Tibial nerve (tissue), 4 donors: ENCODE data around the gene IFI30. TPM values are rescaled to one million over a fixed set of nuclear protein-coding genes. Genes with fewer than 3 reads are reported as not detected.

Experiments
- DNase-seq, 2 donors: peaks; one replicate each; pipeline ENCODE4 v3.0.0-alpha.2; 2019; ENCODE audit warnings: low spot score in 2 of 2
- H3K27ac ChIP-seq, 4 donors: fragments of 200-600 bp; sonication (generic) in 3 of 4; one replicate each; pipeline ENCODE4 v1.5.1; 2017 to 2019; ENCODE audit warnings: mild to moderate bottlenecking in 1 of 4
- H3K27me3 ChIP-seq, 2 donors: fragments of 200-600 bp; sonication (generic) in 1 of 2; one replicate each; pipeline versions ENCODE4 v1.5.1 to v1.6.0; 2017 to 2019
- H3K36me3 ChIP-seq, 3 donors: fragments of 200-600 bp; sonication (generic); one replicate each; pipeline ENCODE4 v1.5.1; 2018 to 2019
- H3K4me1 ChIP-seq, 4 donors: fragments of 200-600 bp; sonication (generic) in 3 of 4; one replicate each; pipeline ENCODE4 v1.5.1; 2017 to 2019
- H3K4me3 ChIP-seq, 4 donors: fragments of 200-600 bp; sonication (generic) in 3 of 4; one replicate each; pipeline ENCODE4 v1.5.1; 2017 to 2019; ENCODE audit warnings: mild to moderate bottlenecking in 1 of 4, moderate library complexity in 1 of 4
- H3K9me3 ChIP-seq, 4 donors: fragments of 200-600 bp; sonication (generic) in 3 of 4; one replicate each; pipeline ENCODE4 v1.5.1; 2017 to 2019
- EP300 ChIP-seq, 2 donors: sonication (generic); formaldehyde crosslinking; IDR thresholded peaks; one replicate each; pipeline ENCODE4 v1.6.1; 2017; ENCODE audit warnings: antibody characterized with exemption in 2 of 2, mild to moderate bottlenecking in 1 of 2
- POLR2A ChIP-seq, 2 donors: fragments of 450-650 bp; IDR thresholded peaks; one replicate each; pipeline ENCODE4 v1.6.1; 2017; ENCODE audit warnings: antibody characterized with exemption in 2 of 2, mild to moderate bottlenecking in 2 of 2, moderate library complexity in 2 of 2
- WGBS, 2 donors: methylation state at CpG; one replicate each; pipeline ENCODE4 v1.1.5; 2018; 5-methylcytosine and 5-hydroxymethylcytosine counted together
- total RNA-seq, 4 donors: library from RNA; depleted of rRNA; stranded (reverse); fragments of >200 nt; gene quantifications; one replicate each; pipeline ENCODE4 v1.1.0, GENCODE V29; 2016
- TF ChIP-seq, protein P1 (sequence below), 5 experiments: fragments of 200-600 bp in 3 of 5; fragments of 450-650 bp in 2 of 5; sonication (generic) in 3 of 5; IDR thresholded peaks; one replicate each; pipeline ENCODE4 v1.5.1; 2016 to 2019; ENCODE audit warnings: antibody characterized with exemption in 5 of 5, mild to moderate bottlenecking in 3 of 5, moderate library complexity in 2 of 5

Gene IFI30
- total RNA-seq, 4 donors from 2014 or later, result 19.0 to 101 (median 29.4) TPM

DNA sequence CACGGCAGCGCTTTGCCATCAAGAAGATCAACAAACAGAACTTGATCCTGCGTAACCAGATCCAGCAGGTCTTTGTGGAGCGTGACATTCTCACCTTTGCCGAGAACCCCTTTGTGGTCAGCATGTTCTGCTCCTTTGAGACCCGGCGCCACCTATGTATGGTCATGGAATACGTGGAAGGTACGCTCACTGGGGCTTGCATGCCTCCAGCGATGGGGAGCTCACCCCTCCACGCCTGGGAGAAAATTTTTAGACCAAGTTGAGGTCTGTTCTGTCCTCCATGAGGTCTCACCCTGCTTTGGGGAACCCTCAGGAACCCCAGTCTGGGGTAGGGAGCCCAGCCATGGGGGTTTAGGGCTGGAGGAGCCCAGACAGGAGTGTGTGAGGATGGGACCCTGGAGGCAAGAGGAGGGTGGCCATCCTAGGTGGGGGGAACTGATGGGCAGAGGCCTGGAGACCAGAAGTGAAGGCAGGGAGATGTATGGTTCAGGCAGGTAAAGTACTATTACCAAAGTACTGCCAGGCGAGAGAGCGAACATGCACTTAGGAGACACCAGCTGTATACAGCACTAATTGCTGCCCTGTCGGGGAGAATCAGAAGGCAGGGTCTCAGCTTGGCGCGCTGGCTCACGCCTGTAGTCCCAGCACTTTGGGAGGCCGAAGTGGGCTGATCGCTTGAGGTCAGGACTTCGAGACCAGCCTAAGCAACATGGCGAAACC, 42.9 kb upstream of the IFI30 start:
- Histone ChIP-seq H3K36me3 (peaks cover 2 to 89% (median 25%) of the 10 kb centered on the region in 3 donors), H3K27ac (no peak overlapping the region), H3K9me3 (no peaks in the 10 kb centered on the region), H3K4me3 (no peak overlapping the region), H3K4me1 (no peaks in the 10 kb centered on the region), H3K27me3 (no peaks in the 10 kb centered on the region)
- no peak for TF ChIP-seq POLR2A (IDR thresholded peaks at IDR 0.05)
- TF ChIP-seq, protein P1, sequence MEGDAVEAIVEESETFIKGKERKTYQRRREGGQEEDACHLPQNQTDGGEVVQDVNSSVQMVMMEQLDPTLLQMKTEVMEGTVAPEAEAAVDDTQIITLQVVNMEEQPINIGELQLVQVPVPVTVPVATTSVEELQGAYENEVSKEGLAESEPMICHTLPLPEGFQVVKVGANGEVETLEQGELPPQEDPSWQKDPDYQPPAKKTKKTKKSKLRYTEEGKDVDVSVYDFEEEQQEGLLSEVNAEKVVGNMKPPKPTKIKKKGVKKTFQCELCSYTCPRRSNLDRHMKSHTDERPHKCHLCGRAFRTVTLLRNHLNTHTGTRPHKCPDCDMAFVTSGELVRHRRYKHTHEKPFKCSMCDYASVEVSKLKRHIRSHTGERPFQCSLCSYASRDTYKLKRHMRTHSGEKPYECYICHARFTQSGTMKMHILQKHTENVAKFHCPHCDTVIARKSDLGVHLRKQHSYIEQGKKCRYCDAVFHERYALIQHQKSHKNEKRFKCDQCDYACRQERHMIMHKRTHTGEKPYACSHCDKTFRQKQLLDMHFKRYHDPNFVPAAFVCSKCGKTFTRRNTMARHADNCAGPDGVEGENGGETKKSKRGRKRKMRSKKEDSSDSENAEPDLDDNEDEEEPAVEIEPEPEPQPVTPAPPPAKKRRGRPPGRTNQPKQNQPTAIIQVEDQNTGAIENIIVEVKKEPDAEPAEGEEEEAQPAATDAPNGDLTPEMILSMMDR (IDR thresholded peaks at IDR 0.05), result no peak
- no peak for TF ChIP-seq EP300 (IDR thresholded peaks at IDR 0.05)
- WGBS, 2 donors, result 91 to 96% methylated on average over 21 of the region's 21 CpGs
- no peak for DNase-seq

DNA sequence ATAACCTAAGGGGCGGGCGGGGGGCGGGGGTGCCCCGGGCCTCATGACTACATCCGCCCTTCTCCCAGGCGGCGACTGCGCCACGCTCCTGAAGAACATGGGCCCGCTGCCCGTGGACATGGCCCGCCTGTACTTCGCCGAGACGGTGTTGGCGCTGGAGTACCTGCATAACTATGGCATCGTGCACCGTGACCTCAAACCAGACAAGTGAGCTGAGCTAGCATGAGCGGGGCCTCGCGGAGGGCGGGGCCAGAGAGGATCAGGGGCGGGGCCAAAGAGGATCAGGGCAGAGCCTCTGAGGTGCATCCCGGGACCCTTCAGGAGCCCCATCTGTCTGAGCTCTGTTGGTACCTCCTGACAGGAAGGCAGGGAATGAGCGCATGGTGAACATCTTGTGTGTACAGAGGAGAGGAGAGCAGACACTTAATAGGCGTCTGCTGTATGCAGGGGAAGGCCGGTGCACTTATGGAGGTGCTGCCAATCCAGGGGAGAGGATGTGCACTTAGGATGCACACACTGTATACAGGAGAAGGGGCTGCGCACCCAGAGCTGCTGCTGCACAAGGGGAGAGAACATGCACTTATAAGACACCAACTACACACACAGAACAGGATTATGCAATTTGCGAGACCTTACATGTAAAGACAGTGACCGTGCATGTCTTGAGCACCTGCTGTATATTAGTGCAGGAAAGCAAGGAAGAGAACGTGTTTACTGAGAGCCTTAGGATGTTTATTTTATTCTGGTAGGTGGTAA, 41.6 kb upstream of the IFI30 start:
- Histone ChIP-seq H3K36me3 (peaks cover 2 to 93% (median 25%) of the 10 kb centered on the region in 3 donors), H3K27me3 (no peaks in the 10 kb centered on the region), H3K27ac (no peak overlapping the region), H3K4me3 (no peak overlapping the region), H3K9me3 (no peaks in the 10 kb centered on the region), H3K4me1 (no peaks in the 10 kb centered on the region)
- no peak for DNase-seq
- WGBS, 2 donors, result 85 to 89% methylated on average over 22 to 31 of the region's 31 CpGs
- TF ChIP-seq, protein P1 (IDR thresholded peaks at IDR 0.05), result no peak
- TF ChIP-seq EP300 (IDR thresholded peaks at IDR 0.05), result no peak
- no peak for TF ChIP-seq POLR2A (IDR thresholded peaks at IDR 0.05)

DNA sequence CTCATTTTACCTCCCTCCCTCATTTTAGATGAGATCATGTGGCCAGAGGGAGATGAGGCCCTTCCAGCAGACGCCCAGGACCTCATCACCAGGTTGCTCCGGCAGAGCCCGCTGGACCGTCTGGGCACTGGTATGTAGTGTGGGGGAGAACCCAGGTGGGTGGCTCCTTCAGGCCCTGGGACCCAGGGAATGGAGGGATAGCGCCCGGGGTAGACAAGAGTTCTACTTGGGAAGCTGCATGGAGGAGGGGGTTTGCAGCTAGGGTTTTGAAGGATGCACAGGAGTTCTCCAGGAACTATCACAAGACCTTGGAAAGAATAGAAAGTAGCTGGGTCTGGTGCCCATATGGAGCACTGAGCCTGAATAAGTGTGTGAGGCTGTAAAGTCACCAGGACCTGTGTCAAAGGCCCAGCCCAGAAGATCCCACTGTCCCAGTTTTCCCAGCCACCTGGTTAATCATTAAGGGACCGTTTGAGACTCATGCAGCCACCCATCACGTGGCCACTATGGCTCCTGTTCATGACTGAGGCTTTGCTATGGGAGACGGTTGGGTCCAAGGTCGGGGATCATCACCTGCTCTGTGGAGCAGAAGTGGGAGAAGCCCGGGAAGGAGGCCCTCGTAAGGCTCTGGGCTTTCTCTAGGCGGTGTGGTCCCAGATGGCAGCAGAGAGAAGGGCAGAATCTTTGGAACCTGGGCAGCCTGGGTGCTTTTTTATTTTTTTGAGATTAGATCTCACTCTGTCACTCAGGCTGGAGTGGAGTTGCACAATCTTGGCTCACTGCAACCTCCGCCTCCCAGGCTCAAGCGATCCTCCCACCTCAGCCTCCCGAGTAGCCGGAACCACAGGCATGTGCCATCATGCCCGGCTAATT, 37.7 kb upstream of the IFI30 start:
- Histone ChIP-seq H3K27ac (no peak overlapping the region), H3K9me3 (no peaks in the 10 kb centered on the region), H3K4me3 (no peak overlapping the region), H3K36me3 (peaks cover 2 to 98% (median 25%) of the 10 kb centered on the region in 3 donors), H3K4me1 (no peaks in the 10 kb centered on the region), H3K27me3 (no peaks in the 10 kb centered on the region)
- TF ChIP-seq EP300 (IDR thresholded peaks at IDR 0.05), result no peak
- TF ChIP-seq POLR2A (IDR thresholded peaks at IDR 0.05), result no peak
- TF ChIP-seq, protein P1 (IDR thresholded peaks at IDR 0.05), result no peak
- DNase-seq, result no peak
- 88 to 92% methylated on average over 18 of the region's 18 CpGs for WGBS, 2 donors

DNA sequence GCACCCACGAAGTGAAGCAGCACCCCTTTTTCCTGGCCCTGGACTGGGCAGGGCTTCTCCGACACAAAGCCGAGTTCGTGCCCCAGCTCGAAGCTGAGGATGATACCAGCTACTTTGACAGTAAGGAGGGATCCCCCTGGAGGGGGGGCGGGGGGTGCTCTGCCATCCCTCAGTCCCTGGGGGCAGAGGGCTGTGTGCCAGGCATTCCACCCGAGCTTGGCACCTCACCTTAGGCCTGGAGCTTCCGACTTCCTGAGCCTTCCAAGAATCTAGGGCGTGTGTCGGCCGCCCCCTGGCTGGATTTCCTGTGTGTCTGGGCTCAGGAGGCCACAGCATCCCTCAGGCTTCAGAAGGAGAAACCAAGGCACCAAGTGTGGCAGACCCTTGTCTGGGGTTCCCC, 36.4 kb upstream of the IFI30 start:
- TF ChIP-seq POLR2A (IDR thresholded peaks at IDR 0.05) (no peak), EP300 (IDR thresholded peaks at IDR 0.05) (no peak)
- TF ChIP-seq, protein P1 (IDR thresholded peaks at IDR 0.05), result no peak
- no peaks in the 10 kb centered on the region for H3K4me1 ChIP-seq
- H3K27ac ChIP-seq, result no peak overlapping the region
- peaks cover under 1 to 98% (median 23%) of the 10 kb centered on the region in 3 donors for H3K36me3 ChIP-seq
- no peaks in the 10 kb centered on the region for H3K27me3 ChIP-seq
- H3K4me3 ChIP-seq, result no peak overlapping the region
- H3K9me3 ChIP-seq, result no peaks in the 10 kb centered on the region
- no peak for DNase-seq
- WGBS, 2 donors, result 85 to 92% methylated on average over 9 to 10 of the region's 11 CpGs
